Stimulated activated CD4-positive, alpha-beta T cell treated with anti-CD3 and anti-CD28 coated beads, Interleukin-15, amount 100 ng/mL, for 1 hour (primary cell): Measurements from ENCODE around the gene C15orf62.

ENCODE experiments used
- DNase-seq, 2 donors: peaks; one replicate each; pipeline ENCODE4 v3.0.0-alpha.2; 2020; ENCODE audit warnings: low read depth in 1 of 2, low spot score in 1 of 2

The C15orf62 gene

DNA sequence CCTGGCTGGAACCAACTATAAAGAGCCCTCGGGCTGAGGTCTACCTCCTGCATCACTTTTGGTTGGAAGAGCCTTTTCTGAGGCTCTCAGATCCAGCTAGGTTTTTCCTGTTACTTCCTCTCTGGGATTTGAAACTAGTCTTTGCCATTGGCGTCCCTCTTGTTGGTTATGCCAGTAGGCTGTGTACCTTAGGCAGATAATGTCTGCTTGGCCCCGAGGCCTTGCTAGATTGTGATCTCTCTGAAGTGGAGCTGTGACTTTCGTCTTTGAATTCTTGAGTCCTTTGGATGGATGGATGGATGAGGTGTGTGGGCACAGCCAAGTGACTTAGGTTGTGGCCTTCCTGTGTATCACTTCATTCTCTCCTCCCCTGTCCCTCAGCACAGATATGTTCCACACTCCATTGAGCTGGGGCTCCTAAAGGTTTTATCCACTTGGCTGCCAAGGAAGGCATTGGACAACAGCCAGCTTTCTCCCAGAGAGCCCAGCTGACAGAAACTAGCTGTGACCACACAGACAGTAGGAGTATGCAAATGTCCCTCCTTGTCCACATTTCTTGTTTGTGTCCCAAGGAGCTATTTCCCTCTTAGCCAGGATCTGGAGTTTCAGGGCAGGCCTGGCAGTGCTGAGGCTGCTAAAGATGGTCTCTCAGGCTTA lies 45.4 kb downstream of the C15orf62 start:
- DNase-seq: no peak

GRCh38 chr15:40819048-40819447 lies 49.3 kb downstream of the C15orf62 start:
- DNase-seq: no peak

DNA sequence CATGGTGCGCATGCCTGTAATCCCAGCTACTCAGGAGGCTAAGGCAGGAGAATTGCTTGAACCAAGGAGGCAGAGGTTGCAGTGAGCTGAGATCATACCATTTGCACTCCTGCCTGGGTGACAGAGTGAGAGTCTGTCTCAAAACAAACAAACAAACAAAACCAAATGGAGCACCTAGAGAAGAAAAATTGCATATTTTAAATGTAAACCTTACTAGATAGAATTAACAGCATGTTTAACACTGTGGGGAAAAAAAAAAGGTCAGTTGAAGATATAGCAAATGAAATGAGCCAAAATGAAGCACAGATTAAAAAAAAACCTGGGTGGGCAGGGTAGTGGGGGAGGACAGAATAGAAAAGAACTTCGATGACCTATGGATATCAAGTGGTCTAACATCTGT lies 51.4 kb downstream of the C15orf62 start:
- DNase-seq: no peak
